H9 (cell line): ENCODE measurements around the gene ACAP3. TPM values are rescaled to one million over a fixed set of nuclear protein-coding genes. Genes with fewer than 3 reads are reported as not detected.

Experiments
- DNase-seq: peaks from one replicate; pipeline ENCODE4 v3.0.0-alpha.2; 2017
- H2AFZ ChIP-seq: one replicate; pipeline ENCODE4 v1.6.1; 2013; ENCODE audit warnings: mild to moderate bottlenecking, low read length, control low read depth, moderate library complexity
- H2AK5ac ChIP-seq: 2 replicates; pipeline ENCODE4 v1.6.1; 2013; ENCODE audit warnings: low read length, control low read depth, mixed read lengths; ENCODE audit not compliant: insufficient read length
- H2BK120ac ChIP-seq: one replicate; pipeline ENCODE4 v1.6.1; 2013; ENCODE audit warnings: low read depth, mild to moderate bottlenecking, low read length, control low read depth, inconsistent platforms; ENCODE audit not compliant: poor library complexity, severe bottlenecking
- H2BK12ac ChIP-seq: 2 replicates; pipeline ENCODE4 v1.6.1; 2013; ENCODE audit warnings: low read length, control low read depth, mixed read lengths, low read depth; ENCODE audit not compliant: insufficient read length
- H2BK15ac ChIP-seq: 2 replicates; pipeline ENCODE4 v1.6.1; 2013; ENCODE audit warnings: low read depth, low read length, control low read depth
- H2BK20ac ChIP-seq: one replicate; pipeline ENCODE4 v1.6.1; 2013; ENCODE audit warnings: low read depth, mild to moderate bottlenecking, low read length, control low read depth, inconsistent platforms; ENCODE audit not compliant: poor library complexity, severe bottlenecking
- H2BK5ac ChIP-seq: 2 replicates; pipeline ENCODE4 v1.6.1; 2013; ENCODE audit warnings: low read length, control low read depth, mixed read lengths; ENCODE audit not compliant: insufficient read length
- H3K14ac ChIP-seq: 2 replicates; pipeline ENCODE4 v1.6.1; 2013; ENCODE audit warnings: low read length, control low read depth; ENCODE audit not compliant: insufficient read depth
- H3K18ac ChIP-seq: 2 replicates; pipeline ENCODE4 v1.6.1; 2013; ENCODE audit warnings: low read depth, mild to moderate bottlenecking, mixed read lengths, low read length, control low read depth; ENCODE audit not compliant: insufficient read length
- H3K23ac ChIP-seq: 2 replicates; pipeline ENCODE4 v1.6.1; 2013; ENCODE audit warnings: low read length, control low read depth, mixed read lengths, low read depth; ENCODE audit not compliant: insufficient read length
- H3K23me2 ChIP-seq: 2 replicates; pipeline ENCODE4 v1.6.1; 2013; ENCODE audit warnings: low read depth, mild to moderate bottlenecking, mixed read lengths, low read length, control low read depth; ENCODE audit not compliant: insufficient read length, poor library complexity, severe bottlenecking
- H3K27ac ChIP-seq: 2 replicates; pipeline ENCODE4 v1.5.1; 2013; ENCODE audit warnings: low read length, control low read depth, mixed read lengths, low read depth; ENCODE audit not compliant: insufficient read length
- H3K27me3 ChIP-seq: 2 replicates; pipeline ENCODE4 v1.6.1; 2013; ENCODE audit warnings: low read length, control low read depth, inconsistent platforms; ENCODE audit not compliant: insufficient read depth
- H3K4ac ChIP-seq: 2 replicates; pipeline ENCODE4 v1.6.1; 2013; ENCODE audit warnings: low read depth, mild to moderate bottlenecking, control low read depth, inconsistent platforms, low read length, moderate library complexity
- H3K4me1 ChIP-seq: 2 replicates; pipeline ENCODE4 v1.6.1; 2013; ENCODE audit warnings: low read length, control low read depth, inconsistent platforms; ENCODE audit not compliant: insufficient read depth
- H3K4me2 ChIP-seq: 2 replicates; pipeline ENCODE4 v1.6.1; 2013; ENCODE audit warnings: low read length, control low read depth, mixed read lengths; ENCODE audit not compliant: insufficient read length, insufficient read depth
- H3K56ac ChIP-seq: 2 replicates; pipeline ENCODE4 v1.6.1; 2013; ENCODE audit warnings: low read depth, mild to moderate bottlenecking, mixed read lengths, low read length, control low read depth; ENCODE audit not compliant: insufficient read length
- H3K79me1 ChIP-seq: 2 replicates; pipeline ENCODE4 v1.6.1; 2013; ENCODE audit warnings: low read depth, mild to moderate bottlenecking, moderate library complexity, low read length, control low read depth, inconsistent platforms; ENCODE audit not compliant: insufficient read depth, poor library complexity, severe bottlenecking
- H3K79me2 ChIP-seq: 2 replicates; pipeline ENCODE4 v1.6.1; 2013; ENCODE audit warnings: low read length, control low read depth, inconsistent platforms; ENCODE audit not compliant: insufficient read depth
- H3K9ac ChIP-seq: 2 replicates; pipeline ENCODE4 v1.6.1; 2013; ENCODE audit warnings: low read length, control low read depth, mixed read lengths; ENCODE audit not compliant: insufficient read length; ENCODE audit errors: extremely low read depth
- H3K9me3 ChIP-seq: one replicate; pipeline ENCODE4 v1.6.1; 2013; ENCODE audit warnings: low read depth, low read length, inconsistent platforms; ENCODE audit not compliant: control insufficient read depth
- H3T11ph ChIP-seq: one replicate; pipeline ENCODE4 v1.6.1; 2013; ENCODE audit warnings: mild to moderate bottlenecking, low read length, control low read depth, inconsistent platforms
- H4K20me1 ChIP-seq: one replicate; pipeline ENCODE4 v1.6.1; 2013; ENCODE audit not compliant: control insufficient read depth, insufficient read length, insufficient read depth
- H4K5ac ChIP-seq: 2 replicates; pipeline ENCODE4 v1.6.1; 2013; ENCODE audit warnings: low read depth, mild to moderate bottlenecking, mixed read lengths, low read length, control low read depth; ENCODE audit not compliant: insufficient read length
- H4K8ac ChIP-seq: replicated peaks from 2 replicates; pipeline ENCODE4 v1.6.1; 2013; ENCODE audit warnings: low read length, control low read depth, mixed read lengths, low read depth; ENCODE audit not compliant: insufficient read length
- H4K91ac ChIP-seq: 2 replicates; pipeline ENCODE4 v1.6.1; 2013; ENCODE audit warnings: low read depth, mild to moderate bottlenecking, moderate library complexity, mixed read lengths, low read length, control low read depth; ENCODE audit not compliant: insufficient read length
- H3K27ac Mint-ChIP-seq, 3 experiments: 2 replicates in 2 of 3; 3 replicates in 1 of 3; pipeline ENCODE4 v1.8.0; 2020 to 2021; ENCODE audit warnings: mixed read lengths in 3 of 3, mild to moderate bottlenecking in 1 of 3, moderate library complexity in 1 of 3
- H3K27me3 Mint-ChIP-seq: 2 replicates; pipeline ENCODE4 v1.8.0; 2021; ENCODE audit warnings: low read depth, mild to moderate bottlenecking, moderate library complexity, mixed read lengths
- H3K36me3 Mint-ChIP-seq, 3 experiments: 2 replicates in 2 of 3; 3 replicates in 1 of 3; pipeline ENCODE4 v1.8.0; 2020 to 2021; ENCODE audit warnings: low read depth in 3 of 3, mixed read lengths in 3 of 3; ENCODE audit not compliant: insufficient read depth in 1 of 3
- H3K4me1 Mint-ChIP-seq, 2 experiments: 2 replicates each; pipeline ENCODE4 v1.8.0; 2020; ENCODE audit warnings: mixed read lengths in 2 of 2
- H3K4me3 Mint-ChIP-seq, 2 experiments: 2 replicates in 1 of 2; 3 replicates in 1 of 2; pipeline ENCODE4 v1.8.0; 2020 to 2021; ENCODE audit warnings: mild to moderate bottlenecking in 2 of 2, mixed read lengths in 2 of 2, moderate library complexity in 1 of 2
- H3K9me3 Mint-ChIP-seq, 2 experiments: 2 replicates in 1 of 2; 3 replicates in 1 of 2; pipeline ENCODE4 v1.8.0; 2020; ENCODE audit warnings: mild to moderate bottlenecking in 2 of 2, mixed read lengths in 2 of 2, moderate library complexity in 1 of 2
- CTCF ChIP-seq: fragments of 200-600 bp; sonication (generic); conservative IDR thresholded peaks from 3 replicates; pipeline ENCODE4 v1.8.0; 2021; ENCODE audit warnings: antibody characterized with exemption, mild to moderate bottlenecking
- WGBS: extraction: QIAGEN DNeasy Blood & Tissue Kit; methylation state at CpG from one replicate; pipeline ENCODE4 v1.1.7; 2013; ENCODE audit warnings: missing lambda C conversion rate, low lambda C conversion rate, mixed read lengths; ENCODE audit not compliant: insufficient read length; ENCODE audit errors: extremely low coverage; 5-methylcytosine and 5-hydroxymethylcytosine counted together
- total RNA-seq: library from RNA; stranded (reverse); gene quantifications from 2 replicates; pipeline ENCODE4 v1.2.1, GENCODE V29; 2021

ACAP3 gene
- total RNA-seq, 1 experiment from 2014 or later: 41.4 TPM

DNA sequence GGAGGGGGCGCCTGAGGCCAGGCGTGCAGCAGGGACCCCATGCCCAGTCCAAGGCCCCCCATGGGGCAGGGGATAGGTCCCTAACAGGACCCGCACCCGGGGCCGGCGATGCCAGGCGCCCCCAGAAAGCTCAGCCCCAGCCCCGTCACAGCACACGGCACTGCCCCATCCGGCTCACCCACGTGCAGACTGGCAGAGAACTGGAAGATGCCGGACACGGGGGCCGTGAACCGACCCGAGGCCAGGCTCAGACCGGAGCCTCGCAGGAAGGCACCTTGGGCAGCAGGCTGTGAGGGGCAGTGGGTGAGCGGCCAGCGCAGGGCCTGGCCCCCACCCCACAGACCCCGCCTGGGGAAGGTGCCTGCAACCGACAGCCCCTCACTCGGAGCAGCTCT lies 64.5 kb downstream of the ACAP3 start:
- peaks cover 0 to 4% of the 10 kb centered on the region in 2 experiments; a peak in 2 of 4 replicates for H3K4me1 Mint-ChIP-seq
- Histone ChIP-seq H2BK15ac (no peak overlapping the region), H3K18ac (no peak overlapping the region), H2BK120ac (no peak overlapping the region), H2BK20ac (no peak overlapping the region), H4K5ac (no peak overlapping the region), H3T11ph (no peak overlapping the region), H3K9ac (no peak overlapping the region), H4K20me1 (no peaks in the 10 kb centered on the region), H3K56ac (no peak overlapping the region), H3K23ac (no peak overlapping the region), H2AK5ac (no peak overlapping the region), H3K4ac (no peak overlapping the region), H2AFZ (no peak overlapping the region), H3K79me2 (no peaks in the 10 kb centered on the region), H3K79me1 (no peaks in the 10 kb centered on the region), H2BK5ac (no peak overlapping the region), H4K91ac (no peak overlapping the region), H3K27me3 (no peaks in the 10 kb centered on the region), H4K8ac (no peak overlapping the region), H3K4me1 (no peaks in the 10 kb centered on the region), H3K9me3 (no peaks in the 10 kb centered on the region), H3K23me2 (no peaks in the 10 kb centered on the region), H3K4me2 (no peak overlapping the region), H3K14ac (no peak overlapping the region; the same call in 1 of the 2 replicates), H2BK12ac (no peak overlapping the region), H3K27ac (no peak overlapping the region)
- H3K4me3 Mint-ChIP-seq: no peak overlapping the region
- WGBS: no CpG with 5 or more reads among the region's 23 CpGs
- peaks cover 15% of the 10 kb centered on the region for H3K27me3 Mint-ChIP-seq
- no peak for TF ChIP-seq CTCF
- H3K36me3 Mint-ChIP-seq: no peaks in the 10 kb centered on the region
- H3K27ac Mint-ChIP-seq: no peak overlapping the region
- no peaks in the 10 kb centered on the region for H3K9me3 Mint-ChIP-seq
- no peak for DNase-seq
